GM19351 (cell line): Measurements from ENCODE around the gene MSMB.

ENCODE experiments used
- ATAC-seq: cut with Tn5 transposase; IDR thresholded peaks from one replicate; pipeline ENCODE4 v1.9.1; 2021; ENCODE audit warnings: mild to moderate bottlenecking, moderate library complexity; ENCODE audit not compliant: unreplicated experiment

MSMB gene

DNA sequence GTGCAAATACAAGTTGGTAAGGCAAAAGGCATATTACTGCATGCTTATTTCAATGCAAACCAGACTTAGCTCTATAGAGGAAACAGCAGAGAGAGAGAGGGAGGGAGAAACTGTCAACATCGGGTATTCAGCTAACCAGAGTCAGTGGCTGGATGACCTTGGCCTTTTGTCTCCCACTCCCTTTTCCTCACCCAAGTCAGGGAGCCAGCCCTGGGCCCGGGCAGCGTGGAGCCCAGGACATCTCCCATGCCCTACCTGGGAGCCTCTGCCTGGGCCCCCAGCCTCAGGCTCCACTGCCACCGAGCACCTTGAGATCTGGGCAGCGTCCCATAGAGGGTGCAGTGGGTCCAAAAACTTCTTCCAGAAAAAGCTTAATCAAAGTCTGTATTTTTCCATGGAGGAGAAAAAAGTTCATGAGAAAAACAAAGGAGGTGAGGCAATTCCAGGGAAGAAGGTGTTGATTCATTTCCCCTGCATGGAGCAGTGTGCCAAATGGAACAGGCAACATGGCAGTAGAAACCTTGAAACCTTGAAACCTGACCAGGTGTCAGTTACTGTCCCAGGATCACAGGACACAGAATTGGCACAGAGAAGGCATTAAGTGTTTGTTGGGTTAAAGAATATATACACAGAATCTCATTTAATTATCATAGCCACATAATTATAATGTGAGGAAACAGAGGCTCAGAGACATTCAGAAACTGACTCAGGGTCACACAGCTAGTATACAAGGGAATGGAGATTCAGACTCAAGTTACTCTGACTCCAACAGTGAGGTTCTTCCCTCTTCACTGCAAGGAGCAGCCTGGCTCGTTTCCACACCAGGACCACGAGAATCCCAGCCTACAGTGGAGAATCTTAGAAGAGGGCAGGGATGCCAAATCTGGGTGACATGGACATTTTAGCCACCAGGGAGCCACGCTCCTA is 9.9 kb downstream of the MSMB start:
- ATAC-seq = no peak

DNA sequence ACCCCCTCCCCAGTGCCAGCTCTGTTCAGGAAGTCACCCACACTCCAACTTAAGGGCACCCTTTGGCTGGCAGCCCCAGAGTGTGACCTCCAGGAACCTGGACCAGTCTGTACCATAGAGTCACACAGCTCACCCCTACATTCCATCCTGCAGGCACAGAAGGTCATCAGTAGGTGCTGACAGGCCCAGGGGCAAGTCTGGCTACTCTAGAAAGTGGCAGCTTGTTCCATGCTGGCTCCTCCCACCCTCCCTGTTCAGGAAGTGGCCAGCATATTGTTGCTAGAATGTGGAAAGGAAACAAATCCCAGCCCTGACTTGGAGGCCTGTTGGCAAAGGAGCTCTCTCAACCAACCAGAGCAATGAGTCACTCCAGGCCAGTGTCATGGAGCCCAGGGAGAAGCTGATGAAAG is 12.5 kb downstream of the MSMB start:
- ATAC-seq = no peak

- ATAC-seq = no peak
Observed at GRCh38 chr10:46031648-46032532, 14.2 kb downstream of the MSMB start.

DNA sequence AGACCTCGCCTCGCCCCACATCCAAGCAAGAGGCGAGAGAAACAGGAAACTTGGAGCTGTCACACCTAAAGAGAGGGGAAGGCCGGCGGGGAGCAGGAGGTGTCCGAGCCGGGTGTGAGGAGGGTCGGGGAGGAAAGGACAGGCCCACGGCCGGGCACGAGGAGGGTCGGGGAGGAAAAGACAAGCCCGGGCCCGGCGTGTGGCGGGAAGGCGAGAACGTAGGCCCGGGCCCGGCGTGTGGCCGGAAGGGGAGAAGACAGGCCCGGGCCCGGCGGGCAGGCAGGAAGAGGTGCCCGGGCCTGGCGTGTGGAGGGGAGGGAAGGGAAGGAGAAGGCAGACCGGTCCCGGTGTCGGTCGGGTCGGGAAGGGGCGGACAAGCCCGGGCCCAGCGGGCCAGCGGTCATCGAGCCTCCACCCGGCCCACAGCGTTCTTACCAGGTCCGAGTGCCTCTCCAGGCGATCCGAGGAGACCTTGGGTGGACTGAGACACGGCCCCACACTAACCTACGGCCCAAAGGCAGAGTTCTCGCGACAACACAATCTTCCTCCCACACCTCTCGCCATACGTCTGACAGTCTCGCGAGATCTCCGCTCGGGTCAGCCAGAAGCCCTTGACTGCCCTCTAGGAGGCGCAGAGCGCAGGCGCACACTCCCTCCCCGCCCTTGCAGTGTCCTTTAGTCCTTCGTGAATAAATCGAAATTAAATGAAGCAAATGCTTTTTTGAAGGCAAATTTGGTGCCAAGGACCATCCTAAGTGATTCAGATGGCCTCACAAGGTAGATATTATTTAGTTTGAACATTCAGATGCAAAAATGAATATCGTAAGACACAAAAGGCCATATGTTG is 15.8 kb downstream of the MSMB start, which contains the start of gene NCOA4:
Gene NCOA4, minus strand, starts transcription at position 533 of the 847 bp plus-strand sequence. CDS start 13,943 bp downstream, outside the sequence.
- ATAC-seq = peak; percentile 95

GRCh38 chr10:46029461-46030030 is 16.5 kb downstream of the MSMB start:
- ATAC-seq = no peak

DNA sequence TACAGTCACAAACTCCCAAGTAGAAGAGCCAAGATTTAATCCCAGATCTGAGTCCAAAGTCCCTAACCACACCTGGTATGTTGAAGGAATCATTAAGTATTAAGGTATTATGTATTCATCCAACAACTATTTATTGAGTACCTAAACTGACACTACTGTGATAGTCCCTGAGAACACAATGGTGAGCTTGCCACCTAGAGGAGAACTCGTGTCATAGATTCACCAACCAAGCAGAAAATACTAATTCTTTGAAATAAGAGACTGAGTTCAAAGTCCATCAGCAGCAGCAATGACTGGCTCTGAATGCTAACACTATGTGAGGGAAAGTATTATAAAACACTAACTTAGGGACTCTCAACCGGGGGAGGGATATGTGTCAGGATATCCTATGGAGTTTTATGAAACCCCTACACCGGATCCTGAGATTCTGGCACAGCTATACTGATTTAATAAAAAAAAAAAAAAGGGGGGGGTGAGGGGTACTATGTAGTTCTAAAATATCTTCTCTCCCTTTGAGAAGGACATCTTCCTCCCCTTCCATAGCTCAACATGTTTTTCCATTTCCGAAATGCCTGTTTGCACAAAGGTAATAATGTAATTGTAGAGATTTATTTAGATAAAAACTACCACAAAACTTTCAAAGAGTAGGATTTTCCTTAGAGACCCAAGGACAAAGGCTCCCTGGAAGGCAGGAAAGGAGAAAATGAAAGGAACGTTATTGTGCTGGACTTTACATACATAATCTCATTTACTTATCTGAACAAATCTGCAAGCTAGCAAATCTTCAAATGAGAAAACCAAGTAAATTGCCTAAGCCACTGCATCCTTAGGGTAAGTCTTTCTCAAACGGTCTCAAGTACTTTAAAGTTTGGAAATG is 17.2 kb downstream of the MSMB start:
- peak; percentile 46 for ATAC-seq

GRCh38 chr10:46026106-46026505 is 20.0 kb downstream of the MSMB start:
- ATAC-seq = no peak

DNA sequence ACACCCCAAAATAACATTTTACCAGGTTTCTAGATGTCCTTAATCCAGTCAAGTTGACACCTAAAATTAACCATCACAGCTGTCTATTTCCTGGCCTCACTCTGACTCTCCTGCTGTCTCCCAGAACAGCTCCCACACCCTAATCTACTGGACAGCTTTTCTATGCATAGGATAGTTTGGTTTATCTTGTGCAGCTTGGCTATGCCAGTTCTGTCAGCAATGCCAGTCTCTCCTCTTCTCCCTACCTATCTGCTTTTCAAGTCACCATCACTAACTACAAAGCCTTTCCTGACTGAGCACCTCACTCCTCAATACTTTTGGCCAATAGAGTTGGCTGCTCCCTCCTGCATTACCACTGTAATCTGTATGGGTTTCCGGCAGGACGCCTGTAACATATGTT is 20.7 kb downstream of the MSMB start:
- no peak for ATAC-seq

DNA sequence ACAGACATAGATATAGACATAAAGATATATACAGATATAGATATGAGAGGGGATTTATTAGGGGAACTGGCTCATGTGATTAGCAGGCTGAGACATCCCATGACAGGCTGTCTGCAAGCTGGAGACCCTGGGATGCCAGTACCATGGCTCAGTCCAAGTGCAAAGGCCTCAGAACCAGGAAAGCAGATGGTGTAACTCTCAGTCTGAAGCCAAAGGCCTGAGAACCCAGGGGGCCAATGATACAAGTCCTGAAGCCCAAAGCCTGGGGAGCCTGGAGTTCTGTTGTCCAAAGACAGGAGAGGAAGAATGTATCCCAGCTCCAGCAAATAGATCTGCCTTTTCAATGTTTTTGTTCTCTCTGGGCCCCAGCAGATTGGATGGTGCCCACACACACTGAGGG is 21.1 kb downstream of the MSMB start:
- no peak for ATAC-seq

DNA sequence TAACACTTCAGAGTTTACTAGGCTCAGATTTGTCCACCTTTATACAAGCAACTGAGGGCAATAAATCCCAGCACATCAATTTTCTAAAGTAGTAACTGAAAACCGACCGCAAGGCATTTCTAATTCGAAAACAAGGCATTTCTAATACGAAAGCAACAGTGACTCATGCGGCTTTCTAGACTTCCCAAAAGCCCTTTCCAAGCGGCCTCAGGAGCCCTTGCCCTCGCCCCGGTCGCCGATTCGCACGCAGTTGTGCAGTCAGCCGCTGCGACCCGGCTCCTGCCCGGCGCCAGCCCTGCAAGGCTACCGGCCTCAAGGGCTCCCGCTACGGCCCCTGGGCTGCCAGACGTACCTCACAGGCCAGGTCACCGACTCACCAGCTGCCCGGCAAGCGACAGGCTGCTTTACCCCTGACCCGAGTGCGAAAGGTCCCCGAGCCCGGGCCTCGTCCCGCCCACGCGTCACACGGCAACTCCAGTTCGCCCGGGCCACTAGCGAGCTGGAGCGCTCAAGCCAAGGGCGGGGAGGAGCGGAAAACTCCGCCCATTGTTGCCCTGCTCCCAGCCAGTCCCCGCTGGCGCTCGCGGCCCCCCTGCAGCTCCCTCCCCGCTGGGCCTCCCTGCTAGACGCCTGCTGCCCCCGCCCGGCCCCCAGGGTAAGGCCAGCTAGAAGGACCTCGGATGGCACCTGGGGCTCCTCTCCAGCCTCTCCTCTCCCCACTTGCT is 22.9 kb downstream of the MSMB start:
- ATAC-seq = peak; percentile 94

- ATAC-seq = no peak
Observed at GRCh38 chr10:46020344-46020657, 25.8 kb downstream of the MSMB start.

GRCh38 chr10:46019569-46020343 is 26.3 kb downstream of the MSMB start:
- ATAC-seq = no peak

- ATAC-seq = no peak
Observed at GRCh38 chr10:46019177-46019528, 26.9 kb downstream of the MSMB start.

DNA sequence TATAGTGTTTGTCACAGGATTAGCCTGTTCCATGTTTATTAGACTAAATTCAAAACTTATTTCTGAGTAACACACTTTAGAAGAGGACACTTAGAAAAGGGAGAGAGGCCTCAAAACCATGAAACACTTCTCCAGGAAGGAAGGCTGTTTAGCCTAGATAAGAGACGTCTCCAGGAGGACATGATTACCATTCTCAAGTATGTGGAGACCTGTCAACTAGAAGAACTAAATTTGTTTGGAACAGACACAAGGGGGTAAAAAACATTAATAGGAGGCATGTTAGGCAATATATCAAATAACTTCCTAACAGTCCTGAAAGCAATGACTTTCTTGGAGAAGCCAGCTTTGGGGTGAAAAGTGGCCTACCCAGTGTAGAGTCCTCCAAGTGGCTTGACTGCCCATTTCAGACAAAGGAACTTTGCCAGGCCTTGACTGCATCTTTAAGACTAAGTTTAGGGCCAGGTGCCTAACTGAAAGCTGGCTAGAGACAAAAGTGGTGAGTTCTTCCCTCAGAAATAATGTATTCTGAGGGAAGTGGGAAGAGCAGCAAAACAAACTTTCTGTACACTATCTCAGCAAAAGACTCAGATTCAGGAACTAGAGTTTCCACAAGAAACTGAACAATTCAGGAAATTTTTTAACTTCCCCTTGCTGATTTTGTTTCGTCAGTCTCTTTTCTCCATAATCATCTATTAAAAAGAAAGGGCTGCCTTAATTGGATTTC is 27.5 kb downstream of the MSMB start:
- ATAC-seq = no peak

DNA sequence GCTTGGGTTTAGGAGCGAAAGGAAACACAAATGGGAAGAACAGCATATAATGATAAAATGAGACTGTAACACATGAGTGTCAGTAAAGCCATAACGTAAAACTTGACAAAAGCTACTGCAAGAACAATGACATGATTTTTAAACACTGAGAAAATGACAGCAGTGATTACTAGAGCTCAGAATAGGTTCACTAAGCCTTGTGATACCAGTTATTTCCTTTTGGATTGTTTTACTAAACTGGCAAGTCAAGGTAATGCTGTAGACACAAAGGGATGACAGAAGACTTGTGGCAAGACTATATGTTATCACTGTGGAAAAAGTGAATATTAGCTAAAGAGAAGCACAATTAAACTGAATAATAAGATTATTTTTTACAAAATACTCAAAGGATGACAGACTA is 28.3 kb downstream of the MSMB start:
- ATAC-seq = no peak

GRCh38 chr10:46016811-46017210 is 29.3 kb downstream of the MSMB start:
- no peak for ATAC-seq

DNA sequence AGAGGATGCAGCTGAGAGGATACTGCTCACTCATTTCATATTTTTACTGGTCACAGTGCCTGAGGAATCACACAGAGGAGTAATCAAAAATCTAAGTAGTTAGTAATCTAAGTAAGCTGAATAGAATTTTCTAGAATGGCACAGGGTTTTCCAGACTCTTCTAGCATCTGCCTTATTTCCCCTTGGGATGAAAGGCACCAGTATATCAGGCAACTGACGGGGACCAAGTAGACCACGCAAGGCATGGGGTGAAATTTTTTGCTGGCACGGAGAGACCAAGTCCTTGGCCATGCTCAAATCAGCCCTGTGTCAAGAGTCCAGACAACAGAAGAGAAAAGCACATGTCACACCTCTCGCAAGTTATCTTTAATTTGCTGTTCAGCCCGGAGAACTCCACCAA is 29.9 kb downstream of the MSMB start:
- ATAC-seq = no peak
